GM19324 (cell line): Measurements from ENCODE around the gene PPP1R26.
"Not testable (repeated sequence)": the region's sequence is repeated elsewhere in the genome, so short reads cannot be mapped to it uniquely, and the experiment has no call there.

ENCODE experiments used
- ATAC-seq: cut with Tn5 transposase; IDR thresholded peaks from one replicate; pipeline ENCODE4 v1.9.1; 2021; ENCODE audit warnings: mild to moderate bottlenecking, moderate library complexity; ENCODE audit not compliant: unreplicated experiment, low FRiP score

PPP1R26 gene

DNA sequence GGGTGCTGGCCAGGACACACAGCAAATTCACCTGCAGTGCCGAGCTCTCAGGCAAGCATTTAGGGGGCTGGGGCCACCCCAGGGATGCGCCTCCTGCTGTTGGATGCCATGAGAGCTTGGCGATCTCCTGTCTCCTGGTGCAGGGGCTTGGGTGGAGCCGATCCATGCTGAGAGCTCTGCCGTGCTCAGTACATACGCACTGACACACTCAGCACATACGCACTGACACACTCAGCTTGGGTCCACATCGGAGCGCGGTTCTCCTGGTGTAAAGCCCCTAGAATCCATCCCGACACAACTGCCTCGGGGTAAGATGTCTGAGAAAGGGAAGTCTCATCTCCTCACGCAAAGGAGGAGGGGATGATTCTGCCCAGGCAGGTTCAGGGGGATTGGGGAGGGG is 56.0 kb downstream of the PPP1R26 start:
- not testable (repeated sequence) for ATAC-seq

DNA sequence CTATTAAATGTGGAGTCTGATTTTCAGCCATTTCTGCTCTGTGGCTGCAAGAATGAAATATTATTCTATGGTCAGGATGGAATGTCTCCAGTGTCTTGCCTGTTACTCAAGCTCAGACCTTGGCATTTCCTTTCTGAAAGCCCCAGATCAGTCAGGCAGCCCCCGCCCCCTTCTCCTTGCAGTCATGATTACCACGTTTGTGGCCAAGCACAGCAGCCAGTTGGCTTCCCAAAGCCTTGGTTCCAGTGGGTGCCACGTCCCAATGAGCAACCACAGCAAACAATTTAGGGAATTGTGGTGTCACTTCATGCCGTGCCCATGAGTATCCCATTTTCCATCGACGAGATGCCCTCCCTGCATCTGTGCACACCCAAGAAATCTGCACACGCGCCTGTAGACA is 56.6 kb downstream of the PPP1R26 start:
- no peak for ATAC-seq
